ENCODE data around the gene PDE7B.

The PDE7B gene

DNA sequence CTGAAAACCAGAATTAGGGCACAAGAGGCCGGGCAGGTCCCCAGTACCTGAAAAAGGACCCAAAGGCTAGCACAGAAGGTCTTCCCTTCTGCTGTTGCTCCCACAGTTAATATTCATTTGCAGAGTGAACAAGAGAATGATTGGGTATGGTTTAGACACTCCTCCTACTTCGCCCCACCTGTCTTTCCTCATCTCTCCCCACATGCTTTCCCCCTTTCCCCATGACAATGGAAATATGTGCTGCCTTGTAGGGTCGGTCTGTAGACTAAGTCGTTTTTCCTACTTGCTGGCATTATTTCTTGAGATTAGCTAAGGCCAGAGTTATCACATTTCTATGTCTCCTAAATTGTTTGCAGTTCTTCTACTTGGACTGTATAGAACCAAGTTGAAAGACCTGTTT lies 181.9 kb downstream of the PDE7B start:
- DNase-seq (ENCODE audit: low spot score) = no peak

DNA sequence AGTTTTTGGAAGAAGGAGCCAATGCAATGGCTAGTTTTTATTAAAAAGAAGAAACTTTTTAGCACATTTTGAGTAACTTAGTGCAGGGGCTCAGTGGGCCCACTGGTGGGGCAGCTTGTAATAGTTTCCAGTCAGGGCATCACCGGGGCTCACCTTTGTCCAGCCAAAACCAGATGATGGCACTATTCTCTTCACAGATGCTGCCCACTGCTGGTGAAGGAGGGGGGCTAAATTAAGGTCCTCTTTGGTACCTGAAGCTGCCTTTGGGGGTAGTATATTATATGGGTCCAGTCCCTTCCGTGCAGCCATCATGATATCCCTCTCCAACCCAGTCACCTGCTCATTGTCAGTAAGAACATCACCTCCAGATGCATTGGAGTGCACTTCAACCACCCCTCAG lies 182.9 kb downstream of the PDE7B start:
- DNase-seq (ENCODE audit: low spot score) = no peak

DNA sequence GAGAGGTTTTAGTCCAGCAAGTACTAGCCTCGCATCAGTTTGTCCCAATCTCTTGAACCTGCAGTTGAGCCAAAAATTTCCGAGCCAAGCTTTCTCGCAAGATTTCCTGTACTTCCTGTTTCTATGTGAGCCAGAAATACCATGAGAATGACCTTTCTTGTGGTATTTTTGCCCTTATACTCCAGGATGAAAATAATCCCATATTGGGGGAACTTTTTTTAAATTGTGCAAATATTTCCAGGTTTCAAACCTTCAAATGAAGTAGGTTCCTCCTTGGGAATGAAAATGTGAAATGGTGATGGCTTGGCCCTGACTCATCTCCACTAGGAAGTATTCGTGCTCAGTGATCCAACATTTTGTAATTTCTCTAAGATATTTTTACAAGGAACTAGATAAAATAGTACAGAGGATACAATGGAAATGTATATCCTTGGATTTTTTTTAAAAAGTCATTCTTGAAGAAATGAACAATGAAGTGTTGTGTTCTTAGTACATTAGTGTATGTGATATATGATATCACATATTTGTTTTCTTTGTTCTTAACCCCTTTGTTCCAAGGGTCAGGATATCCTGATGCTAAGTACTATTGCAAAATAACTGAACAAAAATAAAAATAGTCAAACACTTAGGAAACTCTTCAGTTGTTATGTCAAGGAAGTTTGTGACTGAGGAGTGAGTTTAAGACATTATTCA lies 184.0 kb downstream of the PDE7B start:
- DNase-seq (ENCODE audit: low spot score) = peak; percentile 39

DNA sequence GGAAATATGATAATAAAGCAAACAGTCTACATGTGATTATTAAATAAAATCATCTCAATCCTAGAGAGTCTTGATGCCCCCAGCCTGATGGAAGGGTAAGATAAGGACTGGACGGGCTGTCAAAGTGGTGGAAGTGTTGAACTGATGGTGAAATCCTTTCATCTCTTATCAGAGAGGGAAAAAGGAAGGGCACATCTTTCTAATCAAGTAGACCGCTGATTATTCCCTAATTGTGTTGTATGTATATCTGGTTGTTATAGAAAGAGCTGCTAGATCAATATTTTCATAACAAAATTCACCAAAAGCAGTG lies 184.5 kb downstream of the PDE7B start:
- DNase-seq (ENCODE audit: low spot score) = no peak

DNA sequence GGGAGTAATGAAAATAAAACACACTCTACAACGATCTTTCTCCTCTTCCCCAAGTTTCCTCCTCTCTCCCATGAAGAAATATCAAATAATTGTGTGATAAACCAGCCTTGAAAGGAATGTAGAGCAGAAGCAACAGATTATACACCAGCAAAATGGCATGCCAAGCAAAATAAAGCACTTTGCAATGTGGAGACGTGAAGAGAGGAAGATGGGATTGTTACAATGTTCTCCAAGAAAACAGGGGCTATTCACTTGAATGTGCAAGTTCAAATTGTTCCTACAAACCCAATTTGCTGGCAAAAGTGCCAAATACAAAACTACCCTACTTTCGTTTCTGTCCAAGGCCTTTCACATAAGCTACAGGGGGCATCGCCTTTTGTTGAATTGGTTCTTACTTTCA lies 185.1 kb downstream of the PDE7B start:
- no peak for DNase-seq (ENCODE audit: low spot score)

DNA sequence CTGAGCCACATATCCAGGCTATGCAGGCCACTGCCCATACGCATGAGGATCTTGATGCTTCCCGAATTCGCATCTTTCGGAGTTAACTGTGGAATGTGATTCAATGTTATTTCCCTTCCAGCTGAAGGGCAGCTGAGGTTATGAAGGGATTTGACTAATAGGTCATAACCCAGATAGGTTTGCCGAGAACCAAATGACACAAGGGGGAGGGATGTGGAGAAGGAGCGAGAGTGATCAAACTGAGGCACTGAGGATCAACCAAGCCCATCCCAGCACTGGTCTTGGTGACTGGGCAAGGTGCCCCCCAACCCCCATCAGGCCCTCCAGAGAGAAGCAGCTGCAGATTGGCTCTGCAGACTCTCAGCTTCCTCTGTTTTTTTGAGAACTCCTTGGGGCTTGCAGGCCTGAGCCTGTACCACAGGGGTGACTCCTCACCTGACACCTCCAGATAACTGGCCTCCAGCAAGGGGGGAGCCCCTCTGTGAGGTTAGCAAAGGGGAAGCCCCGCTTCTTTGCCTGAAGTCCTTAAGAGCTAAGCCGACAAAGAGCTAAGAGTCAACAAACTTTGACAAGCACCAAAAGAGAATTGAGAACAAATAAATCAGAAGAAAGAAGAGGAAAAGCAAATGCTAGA lies 185.9 kb downstream of the PDE7B start:
- no peak for DNase-seq (ENCODE audit: low spot score)

DNA sequence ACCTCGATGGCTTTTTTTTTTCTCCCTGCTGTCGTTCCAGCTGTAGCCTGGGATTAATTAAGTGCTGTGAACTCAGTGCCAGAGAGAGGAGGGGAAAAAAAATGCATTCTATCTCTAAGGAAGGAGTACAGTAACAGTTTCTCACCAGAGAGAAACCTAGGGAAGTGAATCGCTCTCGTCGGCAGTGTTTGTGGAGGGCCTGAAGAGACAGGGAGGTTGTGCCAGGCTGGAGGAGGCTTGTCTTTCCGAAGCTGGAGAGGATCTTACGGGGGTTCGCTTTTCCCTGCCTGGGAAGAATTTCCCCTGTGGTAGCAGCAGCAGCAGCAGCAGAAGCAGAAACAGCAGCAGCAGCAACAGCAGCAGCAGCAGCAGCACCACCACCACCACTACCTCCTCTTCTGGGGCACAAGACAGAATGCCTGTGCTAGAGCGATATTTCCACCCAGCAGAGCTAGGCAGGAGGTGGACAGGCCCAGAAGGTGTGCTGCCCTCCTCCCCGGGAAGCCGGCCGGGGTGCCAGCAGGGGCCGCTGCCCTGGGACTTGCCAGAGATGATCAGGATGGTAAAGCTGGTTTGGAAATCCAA lies 186.5 kb downstream of the PDE7B start:
- DNase-seq (ENCODE audit: low spot score) = peak; percentile 49

DNA sequence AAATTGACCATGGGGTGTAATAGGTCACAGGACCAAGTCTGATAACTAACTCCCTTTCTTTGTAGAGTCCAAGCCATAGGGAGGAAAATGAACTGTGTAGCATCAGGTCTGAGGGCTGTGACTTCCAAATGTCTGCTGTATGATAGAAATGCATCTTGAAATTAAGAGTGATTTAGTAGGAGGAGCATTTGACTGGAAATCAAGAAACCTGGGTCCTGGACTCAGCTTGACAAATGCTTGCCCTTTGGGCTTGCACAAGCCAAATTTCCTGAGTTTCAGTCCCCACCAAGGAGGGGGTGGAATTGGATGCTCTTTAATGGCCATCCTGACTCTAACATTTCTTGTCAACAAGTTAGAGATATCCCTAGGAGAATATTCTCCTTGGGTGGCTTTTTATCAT lies 187.0 kb downstream of the PDE7B start:
- DNase-seq (ENCODE audit: low spot score) = no peak

DNA sequence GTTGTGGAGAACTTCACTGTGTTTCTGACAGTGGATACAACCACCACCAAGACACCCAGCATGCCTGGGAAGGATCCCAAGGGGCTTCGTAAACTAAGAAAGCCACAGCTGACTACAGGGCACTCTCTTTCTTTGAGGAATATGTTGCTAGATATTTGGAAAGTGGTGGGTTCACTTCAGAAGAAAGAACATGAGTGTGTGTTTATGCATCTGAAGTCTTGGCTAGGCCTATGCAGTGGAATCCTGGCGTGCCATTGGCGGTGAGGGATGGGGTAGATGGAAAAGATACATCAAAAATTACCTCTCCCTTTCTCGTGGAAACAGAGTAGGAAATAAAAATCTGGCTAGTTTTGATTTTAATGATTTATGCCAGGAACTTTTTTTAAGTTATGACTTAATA lies 187.7 kb downstream of the PDE7B start:
- DNase-seq (ENCODE audit: low spot score) = no peak

DNA sequence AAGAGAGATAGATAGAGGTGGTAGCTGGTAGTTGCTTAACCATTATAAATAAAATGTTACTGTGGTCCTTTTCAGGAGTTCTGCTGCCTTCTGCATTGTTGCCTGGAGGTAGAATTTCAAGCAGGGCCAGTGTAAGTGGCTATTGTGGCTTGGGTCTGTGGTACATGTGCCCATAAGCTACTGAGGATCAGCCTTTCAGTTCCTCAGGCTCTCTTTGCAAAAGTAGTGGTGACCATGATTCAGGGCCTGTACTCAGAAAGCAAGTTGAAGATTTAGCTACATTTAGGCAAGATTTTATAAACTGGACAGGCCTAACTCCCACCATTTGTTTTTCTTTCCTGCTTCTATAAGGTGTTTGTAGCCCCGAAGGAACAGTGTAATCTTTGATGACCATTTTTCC lies 199.0 kb downstream of the PDE7B start:
- no peak for DNase-seq (ENCODE audit: low spot score)

DNA sequence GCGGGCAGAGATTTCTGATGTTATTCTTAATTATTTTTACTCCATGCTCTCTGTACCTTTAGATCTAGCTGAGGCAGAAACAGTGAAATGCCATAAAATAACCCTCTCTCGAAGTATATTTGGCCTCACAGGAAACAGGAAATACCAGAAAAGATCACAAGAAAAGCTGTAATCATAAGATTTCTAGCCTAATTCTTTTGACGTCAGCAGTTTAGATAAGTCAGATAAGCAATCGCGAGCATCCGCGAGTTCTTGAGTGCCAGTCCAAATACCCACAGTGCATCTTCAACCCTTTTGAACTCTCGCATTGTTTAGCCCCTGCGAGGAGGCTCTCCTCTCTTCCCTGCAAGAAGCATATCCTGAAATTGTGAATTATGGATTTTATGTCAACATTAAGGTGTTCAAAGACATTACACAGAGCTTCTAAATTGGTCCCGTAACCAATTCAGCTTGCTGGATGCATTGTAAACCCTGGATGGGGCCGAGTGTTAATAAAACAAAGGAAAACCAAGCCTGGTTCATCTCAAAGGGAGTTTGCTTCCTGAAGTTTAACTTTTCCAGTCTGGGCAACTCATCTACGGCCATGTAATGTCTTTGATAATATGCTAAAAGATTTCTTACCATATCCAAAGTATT lies 199.8 kb downstream of the PDE7B start:
- no peak for DNase-seq (ENCODE audit: low spot score)

DNA sequence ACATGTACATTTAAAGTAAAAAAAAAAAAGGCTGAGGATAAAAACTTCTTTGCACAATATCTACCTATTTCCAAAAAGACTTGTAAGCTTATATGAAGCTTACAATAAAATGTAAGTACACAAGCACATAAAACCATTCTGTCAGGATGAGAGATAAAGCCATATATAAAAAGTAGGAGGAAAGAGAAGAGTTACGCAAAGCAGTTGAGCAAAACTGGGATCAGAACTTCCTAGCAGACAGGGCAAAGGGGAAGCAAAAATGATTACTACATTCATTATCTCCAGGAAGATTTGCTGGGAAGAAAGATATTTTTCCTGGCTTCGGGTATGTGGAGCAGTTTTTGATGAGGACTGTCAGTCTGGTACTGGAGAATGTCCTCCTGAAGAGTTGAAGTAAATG lies 200.5 kb downstream of the PDE7B start:
- no peak for DNase-seq (ENCODE audit: low spot score)

DNA sequence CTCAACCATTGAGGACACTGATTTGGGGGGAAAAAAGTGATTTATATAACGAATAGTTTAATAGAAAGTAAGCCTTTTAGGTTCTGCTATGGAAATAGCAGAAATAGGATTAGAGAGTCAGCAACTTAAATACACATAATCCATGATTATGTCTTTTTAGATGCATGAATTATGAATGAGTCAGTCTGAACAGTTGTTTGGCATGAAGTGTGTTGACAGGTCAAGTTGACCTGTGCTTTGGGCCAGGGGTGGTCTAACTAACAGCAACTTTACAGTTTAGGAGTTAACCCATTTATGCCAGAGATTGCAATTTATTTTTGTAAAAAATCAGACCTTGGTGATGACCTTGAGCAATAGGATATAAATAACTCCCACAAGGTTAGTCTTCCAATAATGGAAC lies 207.4 kb downstream of the PDE7B start:
- no peak for DNase-seq (ENCODE audit: low spot score)

DNA sequence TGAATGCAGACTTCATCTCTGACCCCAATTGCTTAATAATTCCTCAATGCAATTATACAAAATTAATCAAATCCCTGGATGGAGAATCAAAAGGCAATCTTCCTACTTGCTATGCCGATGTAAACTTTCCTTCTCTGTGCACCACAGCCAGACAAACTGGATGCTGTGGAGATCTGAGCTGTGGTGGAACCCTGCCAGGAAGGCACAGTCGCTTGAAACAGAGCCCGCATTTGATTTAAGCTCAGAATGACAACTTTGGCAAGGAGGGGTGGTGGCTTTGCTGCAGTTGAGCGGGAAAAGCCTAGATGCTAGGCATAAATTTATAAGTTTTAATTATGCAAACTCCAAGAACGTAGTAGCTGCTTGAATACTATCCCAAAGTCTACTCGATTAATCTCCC lies 207.8 kb downstream of the PDE7B start:
- no peak for DNase-seq (ENCODE audit: low spot score)

DNA sequence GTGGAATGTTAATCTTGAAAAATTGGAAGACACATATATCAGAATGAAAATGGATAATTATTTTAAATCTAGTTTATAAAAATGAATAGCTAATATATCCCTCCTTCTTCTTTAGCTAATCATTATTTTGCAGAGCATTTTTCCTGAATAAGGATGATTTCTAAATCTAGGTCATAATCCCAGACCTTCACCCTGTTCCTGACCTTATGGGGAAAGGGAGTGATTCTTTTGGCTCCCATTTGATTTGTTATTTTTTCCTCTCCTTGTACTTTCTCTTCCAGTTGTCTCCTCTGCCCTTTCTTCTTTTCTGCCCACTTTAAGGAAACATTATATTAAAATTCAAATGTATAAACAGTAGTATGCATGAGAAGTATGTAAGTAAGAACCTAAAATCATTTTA lies 208.6 kb downstream of the PDE7B start:
- no peak for DNase-seq (ENCODE audit: low spot score)

DNA sequence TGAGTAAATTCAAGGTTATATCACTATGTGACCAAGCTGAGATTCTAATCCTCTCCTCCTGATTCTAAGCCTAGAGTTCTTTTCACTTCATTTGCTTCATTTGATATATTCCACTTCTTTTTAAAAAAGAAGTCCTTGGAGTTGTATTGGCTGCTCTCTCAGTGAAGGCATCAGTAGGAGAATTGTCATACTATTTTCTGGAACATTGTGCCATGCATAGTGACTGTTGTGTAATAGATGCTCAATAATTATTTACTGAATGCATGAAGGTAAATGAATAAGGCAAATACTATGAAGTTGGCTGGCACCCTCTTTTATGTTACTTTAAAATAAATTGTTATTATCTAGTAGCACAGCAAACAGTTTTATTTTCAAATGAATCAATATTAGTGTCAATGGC lies 209.3 kb downstream of the PDE7B start:
- DNase-seq (ENCODE audit: low spot score) = no peak

DNA sequence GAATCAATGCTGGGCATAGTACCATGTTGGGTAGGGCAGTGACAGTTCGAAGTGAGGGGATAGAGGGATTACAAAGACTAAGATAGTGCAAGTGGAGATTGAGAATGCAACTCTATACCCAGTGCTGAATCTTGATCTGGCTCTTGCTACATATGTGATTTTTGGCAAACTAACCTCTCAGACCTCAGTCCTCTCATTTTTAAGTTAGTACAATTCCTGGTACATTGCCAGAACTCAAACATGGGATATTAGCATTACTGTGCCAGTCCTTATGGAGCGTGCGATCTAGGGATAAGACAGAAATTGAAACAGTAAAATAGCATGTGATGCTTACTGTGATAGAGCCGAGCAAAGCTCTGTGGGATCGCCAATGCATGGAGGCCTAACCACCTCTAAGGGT lies 210.2 kb downstream of the PDE7B start:
- no peak for DNase-seq (ENCODE audit: low spot score)

DNA sequence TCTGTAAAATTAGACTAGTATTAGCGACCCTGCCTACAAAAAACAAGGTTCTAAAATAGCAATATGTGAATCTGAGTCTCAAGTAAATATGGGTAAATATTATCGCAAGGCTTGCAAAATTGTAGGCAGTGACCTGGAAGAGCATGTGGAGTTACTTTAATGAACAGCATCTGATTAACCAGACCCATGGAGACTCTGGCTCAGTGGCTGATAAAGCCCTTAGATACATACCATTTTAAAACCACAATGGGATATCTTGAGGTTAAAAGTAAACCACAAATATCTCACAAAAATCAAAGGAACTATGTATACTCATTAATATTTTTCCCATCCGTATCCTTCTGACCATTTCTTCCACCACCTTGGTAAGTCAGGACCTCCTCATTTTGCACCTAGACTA lies 211.6 kb downstream of the PDE7B start:
- DNase-seq (ENCODE audit: low spot score) = peak; percentile 29

DNA sequence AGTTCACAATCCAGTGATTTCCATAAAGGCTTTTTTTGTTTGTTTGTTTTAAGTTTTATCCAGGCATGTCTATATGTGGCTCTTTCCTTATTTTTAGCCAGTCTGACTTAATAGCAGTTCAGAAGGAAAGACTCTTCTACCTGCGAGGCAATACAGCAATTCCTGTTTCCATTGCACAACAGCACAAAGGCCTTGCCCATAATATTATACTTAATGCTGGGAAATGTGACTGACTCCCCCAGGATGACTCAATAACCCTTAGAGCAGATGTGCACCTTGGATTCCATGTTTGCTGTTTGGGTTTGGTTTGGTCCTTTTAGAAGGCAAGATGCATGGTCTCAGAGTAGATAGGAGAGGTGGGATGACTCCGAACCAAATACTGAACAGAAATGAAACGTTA lies 214.5 kb downstream of the PDE7B start:
- DNase-seq (ENCODE audit: low spot score) = no peak

DNA sequence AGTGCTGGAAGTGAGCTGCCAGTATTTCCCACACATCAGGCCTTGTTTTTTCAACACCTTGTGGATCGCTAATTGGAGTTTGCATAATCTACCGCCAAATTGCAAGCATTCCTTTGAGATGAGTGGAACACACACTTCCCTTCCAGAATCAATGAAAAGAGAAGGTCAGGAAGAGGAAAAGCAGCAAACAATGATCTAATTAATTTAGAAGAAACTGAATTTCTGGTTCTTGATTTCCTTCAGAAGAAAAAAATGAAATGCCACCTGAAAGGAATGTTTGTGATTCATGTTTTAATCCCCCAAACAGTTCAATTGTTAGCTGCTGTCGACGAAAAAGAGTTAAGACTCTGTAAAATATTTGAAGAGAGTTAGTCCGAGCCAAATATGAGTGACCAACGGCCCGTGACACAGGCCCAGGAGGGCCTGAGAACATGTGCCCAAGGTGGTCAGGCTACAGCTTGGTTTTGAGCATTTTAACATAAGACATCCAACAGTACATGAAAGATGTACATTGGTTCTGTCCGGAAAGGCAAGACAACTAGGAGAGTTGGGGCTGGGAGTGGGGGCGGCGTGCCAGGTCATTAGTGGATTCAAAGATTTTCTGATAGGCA lies 216.3 kb downstream of the PDE7B start:
- DNase-seq (ENCODE audit: low spot score) = peak; percentile 32

DNA sequence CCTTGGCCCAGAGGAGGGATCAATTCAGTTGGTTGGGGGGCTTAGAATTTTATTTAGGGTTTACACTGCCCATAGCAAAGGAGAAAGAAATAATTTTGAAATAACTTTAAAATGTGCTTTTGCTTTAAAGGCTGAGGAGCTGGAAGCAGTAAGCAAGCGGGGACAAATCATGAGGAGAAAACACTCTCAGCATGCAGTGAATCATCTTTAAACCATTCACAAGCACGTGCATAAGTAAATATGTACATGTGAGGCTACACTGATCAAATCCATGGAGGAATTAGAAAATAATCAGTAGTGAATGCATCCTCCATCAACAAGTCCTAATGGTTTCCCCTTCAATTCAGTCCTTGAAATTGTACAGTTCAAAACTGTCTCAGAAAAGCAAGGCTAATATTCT lies 217.6 kb downstream of the PDE7B start:
- peak; percentile 71 for DNase-seq (ENCODE audit: low spot score)

DNA sequence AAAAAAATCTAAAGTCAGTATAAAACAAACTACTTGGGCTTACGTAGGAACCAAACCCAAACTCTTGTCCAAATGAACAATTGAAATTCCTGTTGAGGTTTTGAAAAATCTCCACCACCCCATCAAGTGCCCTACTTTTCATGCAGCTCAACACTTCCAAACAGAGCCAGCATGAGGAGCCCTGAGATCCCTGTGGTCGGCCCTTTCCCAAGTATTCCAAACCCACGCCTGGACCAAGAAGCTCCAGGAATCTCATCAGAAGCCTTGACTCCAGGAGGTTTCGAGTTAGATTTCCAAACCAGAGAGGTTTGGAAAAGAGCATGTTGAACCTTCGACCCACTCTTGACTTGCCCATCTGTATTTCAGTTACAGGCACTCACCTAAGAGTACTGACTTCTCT lies 219.3 kb downstream of the PDE7B start:
- DNase-seq (ENCODE audit: low spot score) = no peak

DNA sequence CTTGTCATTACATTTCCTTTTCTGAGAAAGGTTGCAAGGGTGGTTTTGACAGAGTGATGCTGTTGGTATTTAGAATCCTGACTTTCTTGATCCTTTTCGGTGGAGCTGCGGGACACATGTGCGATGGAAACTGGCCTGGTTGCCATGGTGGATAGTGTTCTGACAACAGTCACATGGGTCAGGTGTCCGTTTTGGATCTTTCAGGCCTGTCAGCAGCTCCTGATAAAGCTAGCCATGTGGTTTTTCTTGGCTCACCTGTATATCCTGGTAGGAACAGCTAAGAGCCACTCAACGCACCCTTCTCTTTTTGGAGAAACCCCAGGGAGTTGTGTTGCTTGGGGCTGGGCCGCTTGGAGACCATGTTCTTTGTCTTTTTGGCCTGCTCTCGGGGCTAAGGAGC lies 221.2 kb downstream of the PDE7B start:
- no peak for DNase-seq (ENCODE audit: low spot score)

All from AG20443 (cell line).